ENCODE results near the gene MINPP1.
"Not testable (repeated sequence)": the region's sequence is repeated elsewhere in the genome, so short reads cannot be mapped to it uniquely, and the experiment has no call there.

The MINPP1 gene

DNA sequence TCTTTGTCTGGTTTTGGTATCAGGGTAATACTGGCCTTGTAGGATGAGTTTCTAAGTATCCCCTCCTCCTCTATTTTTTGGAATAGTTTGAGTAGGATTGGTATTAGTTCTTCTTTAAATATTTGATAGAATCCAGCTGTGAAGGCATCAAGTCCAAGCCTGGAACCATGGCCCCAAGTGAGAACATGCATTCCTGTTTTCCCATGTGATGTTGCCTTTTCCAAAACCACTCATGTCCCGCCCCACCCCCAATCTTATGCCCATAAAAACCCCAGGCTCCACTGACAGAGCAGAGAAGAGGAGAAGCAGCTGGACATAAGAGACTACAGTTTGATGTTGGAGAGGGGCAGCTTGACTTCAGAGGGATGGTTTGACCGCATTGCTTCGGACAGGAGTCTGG is 71.2 kb downstream of the MINPP1 start:
- DNase-seq (ENCODE audit: low read depth, low spot score) = no peak

- DNase-seq (ENCODE audit: low read depth, low spot score) = no peak
Measured at GRCh38 chr10:87578160-87578841, 73.6 kb downstream of the MINPP1 start.

DNA sequence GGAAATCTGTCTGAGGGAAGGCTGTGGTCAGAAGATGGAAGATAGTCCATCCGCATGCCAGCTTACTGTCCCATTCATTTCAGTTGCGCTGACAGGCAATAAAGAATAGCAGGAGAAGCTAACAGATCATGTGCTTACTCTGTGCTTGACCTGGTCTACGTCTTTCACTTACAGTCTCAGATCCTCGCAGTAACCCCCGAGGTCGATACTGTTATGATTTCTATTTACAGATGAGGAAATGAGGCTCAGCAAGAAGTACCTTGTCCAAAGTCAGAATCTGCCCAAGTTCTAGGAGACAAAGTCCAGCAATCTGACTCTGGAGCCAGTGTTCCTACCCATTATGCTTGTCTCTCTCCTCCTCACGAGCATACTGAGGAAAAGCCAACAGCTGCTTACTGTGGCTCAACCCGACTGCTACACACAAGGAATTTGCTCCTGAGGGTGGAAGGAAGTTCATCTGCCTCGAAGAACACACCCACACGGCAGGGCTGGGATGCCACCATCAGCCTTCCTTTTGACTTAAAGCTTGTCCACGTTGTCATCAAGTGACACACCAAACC is 74.2 kb downstream of the MINPP1 start:
- no peak for DNase-seq (ENCODE audit: low read depth, low spot score)

- no peak for DNase-seq (ENCODE audit: low read depth, low spot score)
Measured at GRCh38 chr10:87579563-87579962, 74.9 kb downstream of the MINPP1 start.

- DNase-seq (ENCODE audit: low read depth, low spot score) = no peak
Measured at GRCh38 chr10:87580016-87580415, 75.3 kb downstream of the MINPP1 start.

GRCh38 chr10:87585565-87586514 is 81.1 kb downstream of the MINPP1 start:
- no peak for DNase-seq (ENCODE audit: low read depth, low spot score)

GRCh38 chr10:87589645-87590051 is 85.0 kb downstream of the MINPP1 start:
- DNase-seq (ENCODE audit: low read depth, low spot score) = no peak

- DNase-seq (ENCODE audit: low read depth, low spot score) = no peak
Measured at GRCh38 chr10:87590705-87591588, 86.3 kb downstream of the MINPP1 start.

DNA sequence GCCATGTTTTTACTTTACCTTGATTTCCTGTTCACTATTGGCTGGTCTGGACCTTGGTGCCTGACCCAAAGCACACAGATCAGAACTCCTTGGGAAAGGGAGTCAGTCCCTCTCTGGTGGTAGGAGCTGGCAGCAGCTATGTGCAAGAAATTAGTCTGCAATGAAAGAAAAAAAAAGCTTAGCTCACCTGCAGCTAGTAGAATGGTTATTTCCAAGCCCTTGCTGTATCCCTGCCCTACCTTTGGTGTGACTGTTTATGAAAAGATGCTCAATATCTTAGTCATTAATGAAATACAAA is 86.8 kb downstream of the MINPP1 start:
- DNase-seq (ENCODE audit: low read depth, low spot score) = no peak

- DNase-seq (ENCODE audit: low read depth, low spot score) = not testable (repeated sequence)
Measured at GRCh38 chr10:87592920-87593319, 88.2 kb downstream of the MINPP1 start.

DNA sequence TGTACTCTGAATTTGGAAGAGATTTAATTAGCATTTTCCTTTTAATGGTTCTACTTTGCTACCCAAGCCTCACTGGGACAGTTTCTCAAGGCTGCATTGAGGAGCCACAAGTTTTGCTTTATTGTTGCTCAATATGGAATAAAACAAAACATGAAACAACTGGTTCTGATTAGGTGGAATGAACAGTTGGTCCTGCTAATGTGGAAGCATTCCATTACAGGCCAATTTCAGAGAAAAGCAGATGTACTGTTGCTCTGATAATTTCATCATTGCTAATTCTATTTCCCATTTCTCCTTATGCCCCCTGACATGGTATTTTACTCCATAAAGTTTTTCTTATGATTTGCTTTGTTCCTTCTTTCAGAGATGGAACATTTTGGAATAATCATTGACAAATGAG is 89.0 kb downstream of the MINPP1 start:
- DNase-seq (ENCODE audit: low read depth, low spot score) = no peak

GRCh38 chr10:87594181-87594580 is 89.5 kb downstream of the MINPP1 start:
- no peak for DNase-seq (ENCODE audit: low read depth, low spot score)

DNA sequence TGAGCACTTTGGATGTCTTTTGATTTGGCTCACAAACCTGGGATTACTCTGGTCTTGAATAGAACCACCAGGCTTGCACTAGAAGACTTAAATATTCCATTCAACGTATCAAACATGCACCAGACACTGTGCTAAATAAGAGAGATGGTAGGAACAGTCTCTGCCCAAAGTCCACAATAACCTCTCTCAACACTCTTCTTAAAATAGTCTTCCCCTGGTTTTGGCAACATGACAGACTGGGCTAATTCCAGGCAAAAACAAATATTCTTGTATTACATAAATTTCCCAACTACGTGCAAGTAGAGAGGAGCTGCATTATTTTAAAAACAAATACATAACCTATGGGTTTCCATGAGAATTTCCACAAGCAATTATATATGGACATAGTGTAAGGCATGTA is 90.2 kb downstream of the MINPP1 start:
- no peak for DNase-seq (ENCODE audit: low read depth, low spot score)

DNA sequence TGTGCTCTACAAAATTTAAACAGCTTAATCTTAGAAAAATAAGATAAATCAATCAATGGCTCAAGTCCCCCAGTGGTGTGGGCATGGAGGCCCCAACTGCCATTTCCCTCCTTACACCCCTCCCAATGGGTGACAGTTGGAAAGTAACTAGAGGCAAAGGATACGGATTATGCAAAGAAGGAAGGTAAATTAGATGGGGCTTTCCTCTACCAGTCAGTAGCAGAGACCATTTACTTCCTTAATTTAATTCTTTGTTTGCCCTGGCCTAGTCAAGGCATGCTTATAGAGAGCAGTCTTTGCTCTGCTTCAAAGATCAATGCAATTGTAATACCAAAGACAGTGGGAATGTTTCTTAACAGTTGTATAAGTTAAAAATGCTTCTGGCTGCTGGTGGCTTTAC is 91.7 kb downstream of the MINPP1 start:
- DNase-seq (ENCODE audit: low read depth, low spot score) = no peak

DNA sequence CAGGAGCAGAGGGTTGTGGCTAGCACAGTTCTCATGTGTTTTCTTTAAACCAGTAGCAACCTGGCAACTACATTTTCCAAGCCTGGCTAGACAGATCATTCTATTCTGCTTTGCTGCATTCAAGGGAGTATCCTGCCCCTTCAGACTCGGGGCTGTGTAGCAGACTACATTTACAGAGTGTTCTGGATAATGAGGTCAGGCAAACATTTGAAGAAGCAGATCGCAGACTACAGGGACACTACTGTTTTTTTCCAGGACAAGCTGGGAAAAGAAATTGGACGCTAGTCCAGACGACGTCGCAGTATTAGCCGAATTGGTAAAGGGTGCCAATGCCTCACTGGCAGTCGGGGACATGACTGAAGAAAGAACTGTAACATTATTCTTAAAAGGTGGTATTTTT is 94.0 kb downstream of the MINPP1 start:
- no peak for DNase-seq (ENCODE audit: low read depth, low spot score)

DNA sequence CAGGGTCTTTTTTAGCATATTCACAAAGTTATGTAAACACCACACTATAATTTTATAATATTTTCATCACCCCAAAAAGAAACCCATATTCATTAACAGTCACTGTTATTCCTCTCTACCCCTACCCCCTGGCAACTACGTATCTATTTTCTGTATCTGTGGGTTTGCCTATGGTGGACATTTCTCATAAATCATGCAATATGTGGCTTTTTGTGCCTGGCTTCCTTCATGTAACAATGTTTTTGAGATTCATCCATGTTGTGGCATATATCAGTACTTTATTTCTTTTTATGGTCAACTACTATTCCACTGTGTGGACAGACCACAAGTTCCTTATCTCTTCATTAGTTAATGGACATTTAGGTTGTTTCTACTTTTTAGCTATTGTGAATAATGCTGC is 95.9 kb downstream of the MINPP1 start:
- no peak for DNase-seq (ENCODE audit: low read depth, low spot score)

Measured in iPS DF 19.7 (cell line).